A549 (cell line): ENCODE data around the gene NCF2.

Experiments used
- EP300 ChIP-seq, 2 experiments: fragments of >200 bp; sonication (Bioruptor Twin); formaldehyde crosslinking; IDR thresholded peaks; 2 replicates in 1 of 2; 3 replicates in 1 of 2; pipeline ENCODE4 v1.6.1; 2016 to 2017
- HOXB5 ChIP-seq: fragments of 250-450 bp; sonication (Bioruptor Pico); IDR thresholded peaks from 2 replicates; pipeline ENCODE4 v1.5.0; 2020; ENCODE audit warnings: mild to moderate bottlenecking, moderate library complexity
- MAZ ChIP-seq: fragments of 150-350 bp; IDR thresholded peaks from 2 replicates; pipeline ENCODE4 v1.6.1; 2014; ENCODE audit warnings: antibody characterized with exemption, low read depth, low read length, borderline replicate concordance
- POLR2A ChIP-seq: IDR thresholded peaks from 2 replicates; pipeline ENCODE4 v1.6.1; 2012; ENCODE audit warnings: mild to moderate bottlenecking, low read length
- RFX5 ChIP-seq: fragments of 450-650 bp; IDR thresholded peaks from 2 replicates; pipeline ENCODE4 v1.7.1; 2014; ENCODE audit warnings: antibody characterized with exemption, mild to moderate bottlenecking, moderate library complexity
- TF ChIP-seq, protein P1 (sequence below): fragments of 250-450 bp; sonication (Bioruptor Pico); IDR thresholded peaks from 2 replicates; pipeline ENCODE4 v1.5.0; 2021; ENCODE audit warnings: mild to moderate bottlenecking, moderate library complexity, borderline replicate concordance
- TF ChIP-seq, protein P2 (sequence below): fragments of >200 bp; sonication (Bioruptor Twin); formaldehyde crosslinking; IDR thresholded peaks from 3 replicates; pipeline ENCODE4 v1.5.1; 2016
- TF ChIP-seq, protein P3 (sequence below): fragments of 200-600 bp; sonication (generic); IDR thresholded peaks from 2 replicates; pipeline ENCODE4 v1.6.1; 2016; ENCODE audit warnings: antibody characterized with exemption, mild to moderate bottlenecking, moderate library complexity
- TF ChIP-seq, protein P4 (sequence below): IDR thresholded peaks from 2 replicates; pipeline ENCODE4 v1.6.1; 2012

DNA sequence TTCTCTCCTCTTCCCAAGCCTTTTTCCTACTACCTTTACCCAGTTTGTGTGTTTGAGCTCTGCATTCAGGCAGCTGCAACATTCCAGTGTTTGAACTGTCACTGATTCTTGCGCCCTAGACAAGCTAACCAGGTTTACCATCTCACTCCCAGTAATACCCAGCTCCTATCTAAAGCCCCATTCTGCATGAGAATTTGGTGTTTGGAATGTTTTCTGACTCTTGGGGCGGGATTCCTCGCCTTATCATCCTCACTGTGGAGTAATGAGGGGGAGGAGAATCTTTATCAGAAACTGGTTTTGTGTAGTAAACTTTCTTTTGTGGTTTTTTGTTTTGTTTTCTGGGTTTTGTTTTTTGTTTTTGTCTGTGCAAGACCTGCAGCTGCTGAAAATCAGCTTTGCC lies 36.5 kb downstream of the NCF2 start:
- TF ChIP-seq, protein P1, sequence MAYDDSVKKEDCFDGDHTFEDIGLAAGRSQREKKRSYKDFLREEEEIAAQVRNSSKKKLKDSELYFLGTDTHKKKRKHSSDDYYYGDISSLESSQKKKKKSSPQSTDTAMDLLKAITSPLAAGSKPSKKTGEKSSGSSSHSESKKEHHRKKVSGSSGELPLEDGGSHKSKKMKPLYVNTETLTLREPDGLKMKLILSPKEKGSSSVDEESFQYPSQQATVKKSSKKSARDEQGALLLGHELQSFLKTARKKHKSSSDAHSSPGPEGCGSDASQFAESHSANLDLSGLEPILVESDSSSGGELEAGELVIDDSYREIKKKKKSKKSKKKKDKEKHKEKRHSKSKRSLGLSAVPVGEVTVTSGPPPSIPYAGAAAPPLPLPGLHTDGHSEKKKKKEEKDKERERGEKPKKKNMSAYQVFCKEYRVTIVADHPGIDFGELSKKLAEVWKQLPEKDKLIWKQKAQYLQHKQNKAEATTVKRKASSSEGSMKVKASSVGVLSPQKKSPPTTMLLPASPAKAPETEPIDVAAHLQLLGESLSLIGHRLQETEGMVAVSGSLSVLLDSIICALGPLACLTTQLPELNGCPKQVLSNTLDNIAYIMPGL (CRISPR knock-in tag), result no peak
- no peak for TF ChIP-seq MAZ
- TF ChIP-seq POLR2A, result no peak
- TF ChIP-seq, protein P2, sequence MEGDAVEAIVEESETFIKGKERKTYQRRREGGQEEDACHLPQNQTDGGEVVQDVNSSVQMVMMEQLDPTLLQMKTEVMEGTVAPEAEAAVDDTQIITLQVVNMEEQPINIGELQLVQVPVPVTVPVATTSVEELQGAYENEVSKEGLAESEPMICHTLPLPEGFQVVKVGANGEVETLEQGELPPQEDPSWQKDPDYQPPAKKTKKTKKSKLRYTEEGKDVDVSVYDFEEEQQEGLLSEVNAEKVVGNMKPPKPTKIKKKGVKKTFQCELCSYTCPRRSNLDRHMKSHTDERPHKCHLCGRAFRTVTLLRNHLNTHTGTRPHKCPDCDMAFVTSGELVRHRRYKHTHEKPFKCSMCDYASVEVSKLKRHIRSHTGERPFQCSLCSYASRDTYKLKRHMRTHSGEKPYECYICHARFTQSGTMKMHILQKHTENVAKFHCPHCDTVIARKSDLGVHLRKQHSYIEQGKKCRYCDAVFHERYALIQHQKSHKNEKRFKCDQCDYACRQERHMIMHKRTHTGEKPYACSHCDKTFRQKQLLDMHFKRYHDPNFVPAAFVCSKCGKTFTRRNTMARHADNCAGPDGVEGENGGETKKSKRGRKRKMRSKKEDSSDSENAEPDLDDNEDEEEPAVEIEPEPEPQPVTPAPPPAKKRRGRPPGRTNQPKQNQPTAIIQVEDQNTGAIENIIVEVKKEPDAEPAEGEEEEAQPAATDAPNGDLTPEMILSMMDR, result no peak
- TF ChIP-seq EP300 (IDR thresholded peaks at IDR 0.05), result no peak
- TF ChIP-seq RFX5, result no peak
- TF ChIP-seq, protein P3, sequence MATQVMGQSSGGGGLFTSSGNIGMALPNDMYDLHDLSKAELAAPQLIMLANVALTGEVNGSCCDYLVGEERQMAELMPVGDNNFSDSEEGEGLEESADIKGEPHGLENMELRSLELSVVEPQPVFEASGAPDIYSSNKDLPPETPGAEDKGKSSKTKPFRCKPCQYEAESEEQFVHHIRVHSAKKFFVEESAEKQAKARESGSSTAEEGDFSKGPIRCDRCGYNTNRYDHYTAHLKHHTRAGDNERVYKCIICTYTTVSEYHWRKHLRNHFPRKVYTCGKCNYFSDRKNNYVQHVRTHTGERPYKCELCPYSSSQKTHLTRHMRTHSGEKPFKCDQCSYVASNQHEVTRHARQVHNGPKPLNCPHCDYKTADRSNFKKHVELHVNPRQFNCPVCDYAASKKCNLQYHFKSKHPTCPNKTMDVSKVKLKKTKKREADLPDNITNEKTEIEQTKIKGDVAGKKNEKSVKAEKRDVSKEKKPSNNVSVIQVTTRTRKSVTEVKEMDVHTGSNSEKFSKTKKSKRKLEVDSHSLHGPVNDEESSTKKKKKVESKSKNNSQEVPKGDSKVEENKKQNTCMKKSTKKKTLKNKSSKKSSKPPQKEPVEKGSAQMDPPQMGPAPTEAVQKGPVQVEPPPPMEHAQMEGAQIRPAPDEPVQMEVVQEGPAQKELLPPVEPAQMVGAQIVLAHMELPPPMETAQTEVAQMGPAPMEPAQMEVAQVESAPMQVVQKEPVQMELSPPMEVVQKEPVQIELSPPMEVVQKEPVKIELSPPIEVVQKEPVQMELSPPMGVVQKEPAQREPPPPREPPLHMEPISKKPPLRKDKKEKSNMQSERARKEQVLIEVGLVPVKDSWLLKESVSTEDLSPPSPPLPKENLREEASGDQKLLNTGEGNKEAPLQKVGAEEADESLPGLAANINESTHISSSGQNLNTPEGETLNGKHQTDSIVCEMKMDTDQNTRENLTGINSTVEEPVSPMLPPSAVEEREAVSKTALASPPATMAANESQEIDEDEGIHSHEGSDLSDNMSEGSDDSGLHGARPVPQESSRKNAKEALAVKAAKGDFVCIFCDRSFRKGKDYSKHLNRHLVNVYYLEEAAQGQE, result no peak
- no peak for TF ChIP-seq HOXB5 (CRISPR knock-in tag)
- TF ChIP-seq, protein P4, sequence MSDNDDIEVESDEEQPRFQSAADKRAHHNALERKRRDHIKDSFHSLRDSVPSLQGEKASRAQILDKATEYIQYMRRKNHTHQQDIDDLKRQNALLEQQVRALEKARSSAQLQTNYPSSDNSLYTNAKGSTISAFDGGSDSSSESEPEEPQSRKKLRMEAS, result no peak
